ENCODE measurements around the gene STK38. TPM values are rescaled to one million over a fixed set of nuclear protein-coding genes. Genes with fewer than 3 reads are reported as not detected.

STK38 gene
- total RNA-seq, 2 experiments from 2014 or later: 22.9 to 23.4 TPM

DNA sequence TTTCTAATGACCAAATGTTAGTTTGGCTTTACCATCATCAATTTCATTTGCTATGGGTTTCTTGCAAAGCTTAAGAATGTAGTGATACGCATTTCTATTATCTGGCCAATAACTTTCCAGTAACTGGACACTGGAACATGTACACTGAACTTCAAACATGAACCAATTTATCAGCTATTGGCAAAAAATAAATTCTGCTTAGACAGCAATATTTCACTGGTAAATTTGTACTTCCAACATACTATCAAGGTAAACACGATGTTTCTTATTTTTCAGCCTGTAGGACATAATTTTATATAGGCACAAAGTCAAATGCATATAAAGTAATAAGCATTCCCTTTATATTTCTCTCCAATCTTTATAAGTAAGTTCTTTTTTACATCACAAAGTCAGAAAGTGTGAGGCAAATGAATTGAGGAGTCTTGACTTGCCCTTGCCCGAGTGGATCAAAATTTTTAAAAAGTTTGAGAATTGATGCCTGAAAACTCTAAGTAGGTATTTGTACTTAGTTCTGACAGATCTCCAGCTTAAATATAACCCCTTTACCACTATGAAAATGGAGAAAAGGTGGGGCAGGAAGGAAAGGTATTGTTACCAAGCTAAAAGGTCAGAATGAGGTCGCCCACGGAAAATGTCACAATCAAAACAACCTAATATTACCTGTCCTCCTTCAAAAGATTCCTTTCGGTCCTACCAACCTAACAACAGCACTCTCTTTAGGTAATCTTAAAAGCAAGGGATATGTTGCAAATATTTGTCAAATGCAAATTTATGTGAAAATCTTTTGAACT is 41.3 kb downstream of the STK38 start:
- peaks cover 34% of the 10 kb centered on the region for H3K36me3 Mint-ChIP-seq (ENCODE audit: low read depth)
- peaks cover 25% of the 10 kb centered on the region for H3K4me1 Mint-ChIP-seq (ENCODE audit: low read depth)

DNA sequence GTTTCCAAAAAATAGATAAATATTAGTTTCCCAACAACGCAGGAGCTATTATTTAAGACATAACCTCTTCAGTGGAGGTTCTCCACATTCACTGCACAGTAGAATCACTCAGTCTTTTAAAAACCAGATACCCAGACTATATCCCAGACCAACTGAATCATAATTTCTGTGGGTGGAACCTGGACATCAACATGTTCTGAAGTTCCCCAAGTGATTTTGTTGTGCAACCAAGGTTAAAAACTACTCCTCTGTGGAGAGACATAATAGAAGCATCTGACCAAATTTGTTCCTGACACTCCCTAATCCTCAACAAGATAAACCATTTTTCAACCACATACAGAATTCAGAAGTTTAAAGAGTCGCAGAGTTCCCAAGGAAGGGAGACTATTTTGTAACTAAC is 42.3 kb downstream of the STK38 start:
- DNase-seq (no peak), ATAC-seq (no peak)
- H3K27ac Mint-ChIP-seq: no peak overlapping the region
- no peaks in the 10 kb centered on the region for H3K9me3 Mint-ChIP-seq
- POLR2A ChIA-PET: interaction anchor here (1.3 kb wide), 1 partner anchor 24 kb away, joined by 3 read pairs; no protein-coding TSS in a partner anchor
- no peaks in the 10 kb centered on the region for H3K27me3 Mint-ChIP-seq
- H3K4me1 Mint-ChIP-seq (ENCODE audit: low read depth): peaks cover 25% of the 10 kb centered on the region
- intact Hi-C loops (cut with micrococcal nuclease): no loop called here
- H3K4me3 Mint-ChIP-seq: no peak overlapping the region
- CTCF ChIA-PET: no interaction called here
- TF ChIP-seq, protein P1, sequence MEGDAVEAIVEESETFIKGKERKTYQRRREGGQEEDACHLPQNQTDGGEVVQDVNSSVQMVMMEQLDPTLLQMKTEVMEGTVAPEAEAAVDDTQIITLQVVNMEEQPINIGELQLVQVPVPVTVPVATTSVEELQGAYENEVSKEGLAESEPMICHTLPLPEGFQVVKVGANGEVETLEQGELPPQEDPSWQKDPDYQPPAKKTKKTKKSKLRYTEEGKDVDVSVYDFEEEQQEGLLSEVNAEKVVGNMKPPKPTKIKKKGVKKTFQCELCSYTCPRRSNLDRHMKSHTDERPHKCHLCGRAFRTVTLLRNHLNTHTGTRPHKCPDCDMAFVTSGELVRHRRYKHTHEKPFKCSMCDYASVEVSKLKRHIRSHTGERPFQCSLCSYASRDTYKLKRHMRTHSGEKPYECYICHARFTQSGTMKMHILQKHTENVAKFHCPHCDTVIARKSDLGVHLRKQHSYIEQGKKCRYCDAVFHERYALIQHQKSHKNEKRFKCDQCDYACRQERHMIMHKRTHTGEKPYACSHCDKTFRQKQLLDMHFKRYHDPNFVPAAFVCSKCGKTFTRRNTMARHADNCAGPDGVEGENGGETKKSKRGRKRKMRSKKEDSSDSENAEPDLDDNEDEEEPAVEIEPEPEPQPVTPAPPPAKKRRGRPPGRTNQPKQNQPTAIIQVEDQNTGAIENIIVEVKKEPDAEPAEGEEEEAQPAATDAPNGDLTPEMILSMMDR (IDR thresholded peaks at IDR 0.05): no peak
- peaks cover 28% of the 10 kb centered on the region for H3K36me3 Mint-ChIP-seq (ENCODE audit: low read depth)

More for the DNA sequence above, 41.3 kb downstream of the STK38 start:
- intact Hi-C loops (cut with micrococcal nuclease): no loop called here
- no peaks in the 10 kb centered on the region for H3K9me3 Mint-ChIP-seq
- H3K27ac Mint-ChIP-seq: peak overlapping the region; percentile 78
- peak; percentile 21 for DNase-seq
- TF ChIP-seq, protein P1 (IDR thresholded peaks at IDR 0.05): no peak
- H3K27me3 Mint-ChIP-seq: no peaks in the 10 kb centered on the region
- CTCF ChIA-PET: interaction anchor here (1.1 kb wide), 1 partner anchor 11 kb away, joined by 3 read pairs; no protein-coding TSS in a partner anchor
- ATAC-seq: no peak
- POLR2A ChIA-PET: no interaction called here
- H3K4me3 Mint-ChIP-seq: no peak overlapping the region

DNA sequence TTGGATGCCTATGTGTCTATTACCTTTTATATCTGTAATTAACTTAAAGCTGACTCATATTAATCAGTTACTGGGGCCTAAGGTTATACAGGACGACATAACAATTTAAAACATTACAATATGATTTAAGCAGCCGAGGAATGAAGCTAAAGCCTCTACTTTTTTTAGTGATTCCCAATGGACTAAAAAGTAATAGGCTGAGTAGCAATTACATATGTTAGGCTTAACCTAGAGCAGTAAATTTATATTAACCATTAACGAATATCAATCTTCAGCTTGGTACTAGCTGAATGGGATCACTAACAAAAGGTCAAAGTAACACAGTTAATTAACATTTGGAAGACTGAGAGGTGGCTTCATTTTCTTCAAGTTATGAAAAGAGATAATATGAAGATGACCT is 43.1 kb downstream of the STK38 start:
- Mint-ChIP-seq H3K27ac (peak overlapping the region; percentile 18), H3K9me3 (no peaks in the 10 kb centered on the region), H3K4me1 (ENCODE audit: low read depth) (peaks cover 25% of the 10 kb centered on the region), H3K4me3 (no peak overlapping the region), H3K27me3 (no peaks in the 10 kb centered on the region), H3K36me3 (ENCODE audit: low read depth) (peaks cover 30% of the 10 kb centered on the region)
- DNase-seq (no peak), ATAC-seq (no peak)
- TF ChIP-seq, protein P1 (IDR thresholded peaks at IDR 0.05): no peak
- intact Hi-C loops (cut with micrococcal nuclease): no loop called here
- ChIA-PET CTCF (interaction anchor here (1.0 to 2.1 kb wide), 5 partner anchors 8 to 81 kb away, joined by 3 to 11 read pairs (median 4); no protein-coding TSS in a partner anchor), POLR2A (interaction anchor here (0.8 to 1.3 kb wide), 3 partner anchors 9 to 91 kb away, joined by 3 to 4 read pairs (median 3); no protein-coding TSS in a partner anchor)

DNA sequence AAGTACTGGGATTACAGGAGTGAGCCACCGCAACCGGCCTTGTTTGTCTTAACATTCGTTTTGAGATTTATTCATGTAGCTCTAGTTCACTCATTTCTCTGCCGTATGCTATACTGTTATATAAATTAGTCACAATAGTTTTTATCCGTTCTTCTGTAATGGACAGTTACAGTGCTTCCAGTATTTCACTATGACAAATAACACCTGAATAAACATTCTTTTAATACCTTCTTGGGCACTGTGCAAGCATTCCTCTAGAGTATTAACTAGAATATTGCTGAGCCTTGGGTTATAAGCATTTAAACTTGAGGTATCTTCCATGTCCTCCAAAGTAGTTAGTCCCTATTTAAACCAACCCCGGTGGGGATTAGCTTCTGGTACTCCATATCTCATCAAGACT is 45.6 kb downstream of the STK38 start:
- ATAC-seq: no peak
- H3K36me3 Mint-ChIP-seq (ENCODE audit: low read depth): peaks cover 38% of the 10 kb centered on the region
- TF ChIP-seq, protein P1 (IDR thresholded peaks at IDR 0.05): no peak
- H3K9me3 Mint-ChIP-seq: no peaks in the 10 kb centered on the region
- intact Hi-C loops (cut with micrococcal nuclease): no loop called here
- H3K4me1 Mint-ChIP-seq (ENCODE audit: low read depth): peaks cover 18% of the 10 kb centered on the region
- CTCF ChIA-PET: interaction anchor here (1.3 kb wide), 1 partner anchor 258 kb away, joined by 3 read pairs; no protein-coding TSS in a partner anchor
- H3K4me3 Mint-ChIP-seq: no peak overlapping the region
- POLR2A ChIA-PET: interaction anchor here (1.2 kb wide), 1 partner anchor 8 kb away, joined by 3 read pairs; no protein-coding TSS in a partner anchor
- no peak overlapping the region for H3K27ac Mint-ChIP-seq
- H3K27me3 Mint-ChIP-seq: no peaks in the 10 kb centered on the region
- no peak for DNase-seq

DNA sequence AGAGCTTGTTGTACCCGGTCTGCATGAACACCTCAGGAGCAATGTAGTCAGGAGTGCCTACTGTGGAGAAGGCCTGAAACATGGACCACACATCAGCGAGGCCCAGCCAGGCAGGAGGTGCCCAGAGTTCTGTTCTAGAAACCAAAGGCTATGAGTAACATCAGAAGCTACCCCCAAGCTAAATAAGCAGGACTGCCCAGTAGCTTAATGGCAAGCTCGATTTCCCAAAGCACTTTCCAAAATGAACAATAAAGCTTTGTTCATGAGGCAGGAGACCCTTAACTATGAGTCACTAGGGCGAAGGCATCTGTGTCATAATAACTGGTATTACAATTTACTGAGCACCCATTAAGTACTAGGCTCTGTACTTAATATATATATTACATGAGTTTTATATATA is 47.4 kb downstream of the STK38 start:
- Mint-ChIP-seq H3K27ac (no peak overlapping the region), H3K27me3 (no peaks in the 10 kb centered on the region), H3K4me1 (ENCODE audit: low read depth) (peaks cover 6% of the 10 kb centered on the region), H3K9me3 (no peaks in the 10 kb centered on the region), H3K4me3 (no peak overlapping the region), H3K36me3 (ENCODE audit: low read depth) (peaks cover 36% of the 10 kb centered on the region)
- no peak for ATAC-seq
- CTCF ChIA-PET: interaction anchor here (0.9 kb wide), 1 partner anchor 159 kb away, joined by 3 read pairs; no protein-coding TSS in a partner anchor
- DNase-seq: no peak
- TF ChIP-seq, protein P1 (IDR thresholded peaks at IDR 0.05): no peak
- intact Hi-C loops (cut with micrococcal nuclease): no loop called here
- POLR2A ChIA-PET: interaction anchor here (0.6 to 1.2 kb wide), 5 partner anchors 11 to 533 kb away, joined by 3 to 4 read pairs (median 3); no protein-coding TSS in a partner anchor
